T-helper 2 cell (primary cell): ENCODE data around the gene SELE.

Experiments
- DNase-seq, 5 experiments: peaks; one replicate each; pipeline versions ENCODE4 v3.0.0 to v3.0.0-alpha.2; 2012 to 2022
- total RNA-seq, 2 donors: gene quantifications; one replicate each; lab custom pipeline; 2026; lab: John Stamatoyannopoulos, UW

SELE gene, protein sequence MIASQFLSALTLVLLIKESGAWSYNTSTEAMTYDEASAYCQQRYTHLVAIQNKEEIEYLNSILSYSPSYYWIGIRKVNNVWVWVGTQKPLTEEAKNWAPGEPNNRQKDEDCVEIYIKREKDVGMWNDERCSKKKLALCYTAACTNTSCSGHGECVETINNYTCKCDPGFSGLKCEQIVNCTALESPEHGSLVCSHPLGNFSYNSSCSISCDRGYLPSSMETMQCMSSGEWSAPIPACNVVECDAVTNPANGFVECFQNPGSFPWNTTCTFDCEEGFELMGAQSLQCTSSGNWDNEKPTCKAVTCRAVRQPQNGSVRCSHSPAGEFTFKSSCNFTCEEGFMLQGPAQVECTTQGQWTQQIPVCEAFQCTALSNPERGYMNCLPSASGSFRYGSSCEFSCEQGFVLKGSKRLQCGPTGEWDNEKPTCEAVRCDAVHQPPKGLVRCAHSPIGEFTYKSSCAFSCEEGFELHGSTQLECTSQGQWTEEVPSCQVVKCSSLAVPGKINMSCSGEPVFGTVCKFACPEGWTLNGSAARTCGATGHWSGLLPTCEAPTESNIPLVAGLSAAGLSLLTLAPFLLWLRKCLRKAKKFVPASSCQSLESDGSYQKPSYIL
- total RNA-seq = 0 reads per million in 2 donors

DNA sequence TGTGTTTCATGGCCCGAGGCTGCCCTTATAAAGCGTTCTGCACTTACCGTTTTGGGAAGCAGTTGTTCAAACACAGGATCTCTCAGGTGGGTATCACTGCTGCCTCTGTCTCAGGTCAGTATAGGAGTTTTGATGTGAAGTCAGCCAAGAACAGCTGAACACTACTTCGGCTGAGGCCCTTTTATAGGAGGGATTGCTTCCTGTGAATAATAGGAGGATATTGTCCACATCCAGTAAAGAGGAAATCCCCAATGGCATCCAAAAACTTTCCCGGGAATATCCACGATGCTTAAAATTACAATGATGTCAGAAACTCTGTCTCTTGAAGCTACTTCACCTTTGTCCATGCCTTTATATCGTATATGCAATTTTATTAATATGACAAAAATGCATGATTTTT, at the start of gene SELE:
Gene SELE, minus strand, starts transcription at position 156 of the 400 bp plus-strand sequence. CDS start 467 bp downstream, outside the sequence.
- no peak for DNase-seq

DNA sequence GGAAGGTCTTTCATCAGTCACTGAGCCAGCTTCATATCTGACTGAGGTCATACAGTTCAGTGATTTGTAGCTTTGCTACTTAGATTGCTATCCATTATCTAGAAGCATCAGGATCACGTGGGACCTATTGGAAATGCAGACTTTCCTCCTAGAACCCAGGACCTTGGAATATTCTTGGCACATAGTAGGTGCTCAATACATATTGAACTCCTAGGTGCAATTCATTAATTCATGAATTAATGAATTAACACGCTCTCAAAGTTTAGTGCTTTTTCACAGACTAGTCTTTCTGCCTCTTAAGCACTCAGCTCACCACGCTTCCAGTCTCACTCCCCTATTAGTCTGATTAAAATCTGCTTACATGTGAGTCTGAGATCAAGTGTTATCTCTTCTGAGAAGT, 48.7 kb upstream of the SELE start:
- no peak for DNase-seq

DNA sequence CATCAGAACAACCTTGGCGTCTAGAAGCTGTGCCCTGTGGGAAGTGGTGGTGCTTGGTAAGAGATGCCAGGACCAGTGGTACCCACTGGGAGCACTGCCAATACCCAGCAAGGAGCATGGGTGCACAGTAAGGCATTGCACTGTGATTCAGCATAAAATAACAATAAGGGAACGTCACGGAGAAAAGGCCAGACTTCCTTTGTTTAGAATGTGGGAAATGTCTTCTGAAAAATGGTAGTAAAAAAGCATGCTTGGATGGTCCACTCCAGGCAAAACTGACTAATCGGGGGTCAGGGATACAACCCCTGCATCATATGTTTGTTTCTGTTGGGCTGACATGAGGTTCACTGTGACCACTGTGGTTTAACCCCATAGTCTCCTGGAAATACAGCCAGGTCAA, 46.1 kb upstream of the SELE start:
- no peak for DNase-seq

DNA sequence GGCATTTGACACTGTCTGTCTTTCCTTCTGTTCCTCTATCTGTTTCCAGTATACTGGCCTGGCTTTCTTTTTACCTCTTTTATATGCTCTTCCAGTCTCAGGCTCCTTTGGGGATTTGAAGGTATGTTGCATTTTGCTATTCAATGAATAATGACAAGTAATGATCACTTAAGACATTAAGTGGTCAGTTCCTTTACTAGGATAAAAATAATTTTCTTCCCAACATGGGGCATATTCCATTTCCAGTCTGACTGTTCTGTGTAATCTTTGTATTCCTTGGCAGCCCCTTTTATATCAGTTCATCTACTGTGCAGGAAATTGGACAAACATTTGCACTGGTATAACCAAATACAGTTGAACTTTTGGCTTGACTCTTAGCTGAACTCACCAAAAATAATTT, 45.3 kb upstream of the SELE start:
- no peak for DNase-seq

DNA sequence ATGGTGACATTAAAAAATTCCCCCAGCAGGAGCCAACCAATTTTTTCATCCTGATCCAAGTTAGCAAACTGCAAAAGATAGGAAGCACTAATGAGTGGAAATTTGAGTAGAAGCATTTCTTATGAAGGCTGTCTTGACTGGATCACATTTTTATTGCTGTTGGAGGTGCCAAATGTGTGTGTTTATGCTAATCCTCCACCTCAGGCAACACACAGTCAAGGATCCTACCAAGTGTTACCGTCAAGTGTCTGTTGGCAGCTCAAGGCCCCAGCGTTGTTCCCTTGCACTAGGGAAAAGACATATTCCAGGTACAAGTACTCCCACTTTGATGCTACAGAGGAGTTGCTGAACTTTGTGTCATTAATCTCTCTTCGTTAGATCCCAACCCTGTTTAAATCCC, 42.6 kb upstream of the SELE start:
- no peak for DNase-seq

DNA sequence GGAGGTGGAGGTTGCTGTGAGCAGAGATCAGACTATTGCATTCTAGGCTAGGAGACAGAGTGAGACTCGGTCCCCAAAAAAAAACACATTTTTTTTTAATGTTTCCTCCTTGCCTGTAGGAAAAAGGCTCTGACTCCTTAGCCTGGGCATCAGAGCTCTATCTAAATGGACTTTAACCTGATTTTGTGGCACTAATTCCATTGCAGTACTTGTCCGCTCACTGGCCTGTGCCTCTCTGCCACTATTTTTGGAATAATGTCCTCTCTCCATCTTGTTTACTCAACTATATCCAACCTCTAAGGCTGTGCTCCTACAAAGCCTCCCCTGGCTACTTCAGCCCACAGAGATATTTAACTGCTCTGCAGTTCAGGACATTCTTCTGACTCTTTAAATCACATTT, 34.3 kb upstream of the SELE start:
- DNase-seq = no peak

DNA sequence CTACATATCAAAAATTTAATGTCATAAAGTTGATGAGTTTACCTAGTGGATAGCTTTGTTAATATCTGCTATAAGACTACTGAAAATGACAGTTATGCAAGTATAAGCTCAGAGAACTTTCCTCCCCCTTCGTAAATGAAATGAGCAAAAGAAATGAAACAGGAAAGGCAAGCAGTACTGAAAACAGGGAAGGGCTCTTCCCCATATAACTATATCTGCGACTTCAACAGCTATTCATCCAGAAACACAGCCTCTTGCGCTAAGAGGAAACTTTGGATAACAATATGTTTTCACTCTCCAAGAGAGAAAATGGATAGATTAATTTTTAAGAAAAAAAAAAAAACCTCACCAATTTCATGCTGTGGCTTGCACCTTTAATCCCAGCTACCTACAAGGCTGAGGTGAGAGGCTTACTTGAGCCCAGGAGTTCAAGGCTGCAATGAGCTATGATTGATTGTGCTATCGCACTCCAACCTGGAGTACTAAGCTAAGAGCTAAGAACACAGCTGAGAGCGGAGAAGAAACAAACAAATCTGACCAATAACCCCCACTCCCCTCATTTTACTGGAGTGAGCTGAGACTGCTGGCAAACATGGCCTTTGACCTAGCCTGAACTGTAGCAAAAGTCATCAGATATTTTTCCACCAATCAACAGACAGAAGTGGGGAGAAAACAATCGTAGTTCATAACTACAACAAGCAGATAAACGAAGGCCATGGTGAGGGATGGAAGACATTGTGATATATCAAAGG, 31.9 kb upstream of the SELE start:
- no peak for DNase-seq

DNA sequence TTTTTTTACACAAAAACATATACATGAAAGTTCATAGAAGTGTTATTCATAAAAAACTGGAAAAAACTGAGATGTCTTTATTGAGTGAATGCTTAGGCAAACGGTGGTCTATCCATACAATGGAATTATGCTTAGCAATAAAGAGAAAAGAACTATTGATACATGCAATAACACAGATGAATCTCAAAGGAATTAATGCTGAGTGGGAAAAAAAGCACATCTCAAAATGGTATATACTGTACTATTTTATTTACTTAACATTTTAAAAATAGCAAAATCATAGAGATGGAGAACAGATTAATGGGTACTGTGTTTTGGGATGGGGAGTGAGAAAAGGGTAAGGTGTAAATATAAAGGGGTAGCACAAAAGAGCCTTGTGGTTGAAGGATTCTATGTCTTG, 31.0 kb upstream of the SELE start:
- no peak for DNase-seq

DNA sequence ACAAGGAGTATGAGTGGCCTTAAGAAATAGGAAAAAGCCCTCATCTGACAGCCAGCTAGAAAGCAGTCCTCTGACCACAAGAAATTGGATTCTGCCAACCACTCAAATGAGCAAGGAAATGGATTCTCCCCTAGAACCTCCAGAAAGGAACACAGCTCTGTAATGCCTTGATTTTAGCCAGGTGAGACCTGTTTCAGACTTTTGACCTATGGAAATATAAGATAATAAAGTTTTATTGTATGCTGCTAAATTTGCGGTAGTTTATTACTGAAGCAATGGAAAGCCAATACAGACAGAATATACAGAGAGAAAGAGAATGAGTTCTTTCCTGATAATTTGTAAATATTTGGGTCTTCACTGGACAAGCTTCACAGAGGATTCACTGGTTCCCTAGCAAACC, 28.8 kb upstream of the SELE start:
- no peak for DNase-seq

DNA sequence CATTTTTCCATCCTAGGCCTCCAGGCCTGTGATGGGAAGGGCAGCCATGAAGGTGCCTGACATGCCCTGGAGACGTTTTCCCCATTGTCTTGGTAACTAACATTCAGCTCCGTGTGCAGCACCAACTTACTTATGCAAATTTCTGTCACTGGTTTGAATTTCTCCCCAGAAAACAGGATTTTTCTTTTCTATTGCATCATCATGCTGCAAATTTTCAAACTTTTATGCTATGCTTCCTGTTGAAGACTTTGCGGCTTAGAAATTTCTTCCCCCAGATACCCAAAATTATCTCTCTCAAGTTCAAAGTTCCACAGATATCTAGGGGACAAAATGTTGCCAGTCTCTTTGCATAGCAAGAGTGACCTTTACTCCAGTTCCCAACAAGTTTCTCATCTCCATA, 25.2 kb upstream of the SELE start:
- no peak for DNase-seq

DNA sequence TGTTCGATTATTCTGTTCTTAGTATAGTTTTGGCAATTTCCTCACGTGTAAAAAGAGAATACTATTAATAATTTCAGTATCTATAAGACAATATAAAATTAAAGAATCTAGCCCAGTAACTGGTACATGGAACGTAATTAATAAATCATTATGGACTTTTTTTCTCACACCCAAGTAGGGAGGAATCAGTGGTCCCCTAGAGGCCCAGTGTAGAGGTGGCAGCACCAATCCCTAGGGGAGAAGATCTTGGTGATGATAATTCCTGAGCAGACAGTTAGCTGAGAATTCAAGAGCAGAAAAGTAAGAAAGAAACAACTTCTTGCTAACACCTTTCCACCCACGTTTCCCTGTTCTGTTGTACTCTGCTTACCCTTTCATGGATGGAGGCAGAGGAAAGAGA, 19.7 kb upstream of the SELE start:
- DNase-seq = no peak

DNA sequence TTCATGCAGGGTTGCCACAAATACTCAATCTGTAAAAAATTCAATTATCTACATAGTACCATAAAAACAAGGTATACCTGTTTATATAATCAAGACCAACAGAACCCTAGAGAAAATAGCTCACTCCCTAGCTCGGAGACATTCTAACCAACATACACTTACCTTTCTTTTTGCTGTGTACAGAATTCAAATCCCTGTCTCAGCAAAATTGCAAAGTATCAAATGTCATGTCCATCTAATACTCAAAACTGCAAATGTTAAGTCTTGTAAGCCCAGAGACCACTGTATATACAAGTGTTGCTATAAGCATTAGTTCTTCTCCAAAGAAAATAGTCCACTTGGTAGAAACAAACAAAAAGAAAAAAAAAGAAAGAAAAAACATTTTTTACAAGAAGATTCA, 16.2 kb upstream of the SELE start:
- no peak for DNase-seq

DNA sequence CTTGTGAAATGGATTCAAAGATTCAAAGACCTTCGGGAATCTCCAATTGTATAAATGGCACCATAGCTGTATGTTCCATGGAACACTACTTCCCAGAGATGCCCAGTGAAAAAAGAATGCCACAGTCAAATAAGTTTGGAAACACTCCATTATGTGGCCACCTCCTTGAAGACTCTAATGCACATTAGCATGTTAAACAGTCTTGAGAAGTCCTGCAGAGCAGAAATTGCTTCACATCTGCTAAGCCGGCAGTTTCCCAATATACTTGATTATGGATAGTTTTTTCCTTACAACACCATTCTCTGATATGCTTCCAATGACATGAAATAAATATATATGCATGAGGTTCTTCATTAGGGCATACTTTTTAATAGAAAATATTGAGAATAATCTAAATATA, 12.7 kb upstream of the SELE start:
- DNase-seq = no peak

DNA sequence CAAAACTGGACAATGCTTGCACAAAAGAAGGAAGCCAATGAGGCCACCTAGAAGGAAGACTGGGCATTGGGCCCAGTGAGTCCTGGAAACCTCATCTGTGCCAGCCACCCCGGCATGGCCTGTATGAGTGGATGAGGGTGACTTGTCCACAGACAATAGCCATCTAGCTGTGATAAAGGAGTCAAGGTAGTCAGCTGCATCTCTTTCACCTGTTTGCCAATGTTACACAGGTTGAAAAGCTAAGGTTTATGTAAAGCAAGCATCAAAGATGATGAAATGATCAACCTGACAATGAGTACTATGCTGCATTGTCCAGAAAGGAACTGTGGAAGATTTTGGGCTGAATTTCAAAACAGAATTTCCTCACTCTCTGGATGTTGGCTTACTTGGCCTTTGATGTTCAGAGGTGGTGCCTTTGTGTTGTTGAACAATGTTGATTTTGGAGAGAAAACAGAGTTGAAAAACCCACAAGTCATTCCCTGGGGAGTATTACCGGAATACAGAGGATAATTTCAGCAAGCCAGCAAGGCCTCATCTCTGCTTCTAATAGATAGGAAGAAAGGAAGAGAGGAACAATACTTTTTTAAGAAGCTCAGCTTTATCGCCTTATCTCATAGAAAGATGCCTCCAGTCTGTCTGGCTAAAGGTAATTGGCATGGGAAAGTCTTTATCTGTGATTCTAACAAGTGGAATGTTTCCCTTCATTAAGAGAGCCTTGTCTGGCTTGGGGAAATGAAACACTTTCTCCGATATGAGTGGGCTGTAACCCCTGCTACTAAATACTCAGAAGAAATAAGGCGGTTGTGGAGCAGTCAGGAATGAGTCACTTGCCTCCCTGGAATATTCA, 11.4 kb upstream of the SELE start:
- DNase-seq = no peak

DNA sequence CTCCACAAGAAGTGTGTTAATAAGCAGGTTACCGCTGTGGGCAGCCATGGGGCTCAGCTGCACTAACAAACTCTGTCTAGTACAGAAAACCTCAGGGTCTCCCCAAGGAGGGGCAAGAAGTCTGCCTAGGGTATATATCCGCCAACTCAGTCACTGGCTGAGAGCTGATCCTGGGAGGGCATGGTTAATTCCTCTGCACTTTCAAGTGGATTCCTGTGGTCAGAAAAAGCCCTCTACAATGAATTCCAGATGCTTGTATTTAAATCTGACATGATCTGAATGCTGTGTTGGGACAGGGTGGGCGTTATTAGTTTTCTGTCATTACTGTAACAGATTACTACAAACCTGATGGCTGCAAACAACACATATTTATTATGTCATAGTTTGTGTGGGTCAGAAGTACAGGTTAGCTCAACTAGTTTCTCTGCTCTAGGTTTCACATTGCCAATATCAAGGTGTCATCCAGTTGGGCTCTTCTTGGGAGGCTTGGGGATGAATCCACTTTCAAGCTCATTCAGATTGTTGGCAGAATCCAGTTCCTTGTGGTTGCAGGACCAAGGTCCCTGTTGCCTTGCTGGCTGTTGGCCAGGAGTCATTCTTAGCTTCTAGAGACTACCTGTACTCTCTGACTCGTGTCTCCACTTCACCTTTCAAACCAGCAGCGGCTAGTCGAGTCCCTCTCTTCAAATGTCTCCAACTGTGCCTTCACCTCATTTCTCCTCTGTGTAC, 8.0 kb upstream of the SELE start:
- DNase-seq = no peak

DNA sequence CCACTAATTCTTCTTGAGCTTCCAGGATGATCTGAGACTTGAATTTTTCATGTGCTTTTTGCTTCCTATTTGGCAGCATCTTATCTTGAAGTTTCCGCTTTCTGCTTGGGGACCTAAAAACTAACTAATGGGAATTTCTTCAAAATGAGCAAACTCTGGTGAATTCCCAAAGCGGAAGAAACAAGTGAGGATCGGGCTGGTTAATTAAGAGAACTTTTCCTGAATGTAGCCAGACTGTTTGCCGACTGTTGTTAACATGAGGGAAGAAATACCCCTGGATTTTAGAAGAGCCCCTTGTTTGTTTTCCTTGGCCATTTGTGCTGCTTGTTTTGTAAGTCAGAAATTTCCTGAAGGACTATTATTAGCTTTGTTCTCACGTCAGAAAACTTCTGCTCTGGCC, 6.1 kb upstream of the SELE start:
- DNase-seq = no peak

DNA sequence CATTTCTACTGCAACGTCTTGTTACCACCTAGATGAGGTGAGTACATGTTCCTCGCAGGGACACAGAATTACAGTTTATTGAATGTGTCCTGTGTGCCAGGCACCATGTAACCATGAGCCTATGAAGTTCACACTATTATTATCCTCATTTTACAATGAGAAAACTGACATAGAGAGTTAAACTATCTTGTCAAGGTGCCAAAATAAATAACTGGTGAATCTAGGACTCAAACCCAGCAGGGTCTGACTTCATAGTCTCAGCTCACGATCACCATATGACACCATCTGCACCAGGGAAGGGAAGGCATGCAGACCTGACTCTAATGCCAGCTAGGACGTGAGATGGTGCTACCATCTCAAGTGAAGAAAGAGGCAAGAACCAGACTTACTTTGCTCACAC, 2.4 kb downstream of the SELE start:
- no peak for DNase-seq

DNA sequence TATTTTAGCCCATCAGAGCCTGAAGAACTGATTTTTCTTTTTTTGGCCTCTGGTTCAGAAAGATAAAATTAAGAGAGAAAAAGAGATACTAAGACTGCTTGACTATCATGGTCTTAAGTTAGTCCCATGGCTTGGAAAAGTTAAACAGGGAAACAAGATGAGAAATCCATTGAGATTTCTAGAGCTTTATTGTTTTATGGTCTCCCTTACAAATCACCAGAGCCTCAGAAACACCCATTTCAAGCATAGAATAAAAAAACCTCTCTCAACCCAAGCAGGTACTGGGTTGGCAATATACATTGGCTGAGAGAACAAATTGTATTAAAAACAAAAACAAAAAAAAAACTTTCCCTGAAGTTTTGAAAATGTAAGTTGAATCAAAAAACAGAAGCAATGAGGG, 3.9 kb downstream of the SELE start:
- no peak for DNase-seq

DNA sequence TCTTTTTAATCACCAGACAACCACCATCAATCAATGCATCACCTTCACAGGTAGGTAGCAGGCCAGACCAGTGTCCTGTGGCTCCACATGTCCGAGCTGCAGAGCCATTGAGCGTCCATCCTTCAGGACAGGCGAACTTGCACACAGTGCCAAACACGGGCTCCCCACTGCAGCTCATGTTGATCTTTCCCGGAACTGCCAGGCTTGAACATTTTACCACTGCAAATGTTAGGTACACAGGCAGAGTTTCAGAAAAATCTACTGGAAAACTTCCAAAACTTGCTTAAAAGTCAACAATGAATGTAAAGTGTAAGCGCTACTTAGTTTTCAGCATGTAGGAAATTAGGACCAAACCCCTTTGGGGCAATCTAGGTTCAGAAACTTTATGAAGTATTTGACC, 6.6 kb downstream of the SELE start:
- no peak for DNase-seq

DNA sequence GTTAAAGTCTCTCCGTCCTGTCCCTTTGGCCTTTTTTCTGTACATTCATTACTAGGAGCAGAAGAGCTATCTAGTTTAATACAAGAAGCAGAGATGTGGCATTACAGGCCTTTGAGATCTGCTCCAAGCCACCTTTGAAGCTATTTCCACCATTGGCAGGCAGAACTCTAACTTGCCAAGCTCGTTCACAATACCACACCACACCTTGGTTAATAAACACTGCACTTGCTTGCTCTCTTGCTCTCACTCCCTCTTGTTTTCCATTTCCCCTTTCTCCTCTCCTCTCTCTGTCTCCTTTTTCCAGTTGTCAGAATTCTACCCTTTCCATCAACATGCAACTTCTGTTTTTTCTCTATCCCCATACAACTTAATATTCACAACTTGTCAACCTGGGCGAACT, 7.0 kb downstream of the SELE start:
- no peak for DNase-seq

DNA sequence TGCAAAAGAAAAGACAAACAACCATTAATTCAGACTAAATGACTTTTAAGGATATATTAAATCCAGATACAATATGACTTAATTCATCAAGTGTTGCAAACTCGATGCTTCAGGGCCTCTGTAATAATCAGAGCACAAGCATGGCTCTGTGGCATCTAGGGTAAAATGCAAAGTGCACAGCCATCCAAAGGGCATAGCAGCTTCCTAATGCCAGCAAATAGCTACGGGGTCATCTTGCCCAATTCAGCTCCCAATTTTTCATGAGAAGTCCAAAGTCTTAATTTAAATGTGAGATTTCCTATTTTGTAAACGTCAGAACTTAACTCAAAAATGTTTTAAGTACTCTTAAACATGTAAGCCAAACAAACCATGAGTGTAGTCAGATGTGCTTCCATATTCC, 7.9 kb downstream of the SELE start:
- no peak for DNase-seq

DNA sequence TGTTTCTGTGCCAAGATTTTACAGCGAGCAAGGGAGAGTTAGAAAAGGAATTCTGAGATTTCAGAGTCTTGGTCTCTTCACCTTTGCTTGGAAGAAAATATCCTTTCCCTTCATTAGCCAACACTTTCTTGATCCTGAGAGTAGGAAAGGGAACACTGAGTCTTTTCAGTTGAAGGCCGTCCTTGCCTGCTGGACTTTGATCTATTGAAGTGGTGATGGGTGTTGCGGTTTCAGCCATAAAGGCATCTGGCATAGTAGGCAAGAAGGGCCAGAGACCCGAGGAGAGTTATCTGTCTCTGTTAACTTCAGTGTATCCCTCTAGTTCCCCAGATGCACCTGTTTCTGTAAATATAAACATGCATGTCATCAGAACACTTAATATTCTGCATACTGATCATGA, 9.7 kb downstream of the SELE start:
- DNase-seq = no peak
